HepG2 (cell line): Measurements from ENCODE around the gene MIDN. TPM values are rescaled to one million over a fixed set of nuclear protein-coding genes. Genes with fewer than 3 reads are reported as not detected.

Experiments used
- ATAC-seq: fragments of 200-7000 bp; cut with Tn5 transposase; 3 replicates; pipeline ENCODE4 v1.9.1; 2020; ENCODE audit warnings: mild to moderate bottlenecking, moderate library complexity
- BruUV-seq: library from RNA; stranded (reverse); fragments of 400-500 nt; replicated peaks from 2 replicates; lab custom pipeline; 2021; lab: Mats Ljungman, UMichigan
- CTCF ChIA-PET: fragments of 300-600 bp; formaldehyde crosslinking; extraction: SDS; loops from one replicate; lab custom pipeline; 2021; ENCODE audit warnings: low total read pairs, inconsistent platforms, low intra/inter-chr PET ratio; lab: Yijun Ruan, JAX
- POLR2A ChIA-PET: fragments of 350-600 bp; sonication (Branson Sonifier 250); formaldehyde crosslinking; loops from one replicate; lab custom pipeline; 2020; ENCODE audit warnings: antibody characterized with exemption, inconsistent platforms; lab: Yijun Ruan, JAX
- DNase-seq: peaks from one replicate; pipeline ENCODE4 v3.0.0-alpha.2; 2015; ENCODE audit warnings: low spot score
- FAIRE-seq: peaks from 3 replicates; lab custom pipeline; 2011; peaks lifted over from hg19 to GRCh38; lab: Jason Lieb, UNC
- H2AFZ ChIP-seq: one replicate; pipeline ENCODE4 v1.6.1; 2011; ENCODE audit warnings: low read length, inconsistent platforms
- H3K27ac ChIP-seq: fragments of 300-600 bp; 3 replicates; pipeline ENCODE4 v1.8.0; 2011; ENCODE audit warnings: mixed run types, mild to moderate bottlenecking, mixed read lengths, low read length, inconsistent platforms; ENCODE audit not compliant: insufficient read depth; ENCODE audit errors: extremely low read length
- H3K27me3 ChIP-seq, 2 experiments: fragments of 200-600 bp in 1 of 2; 2 replicates in 1 of 2; 3 replicates in 1 of 2; pipeline versions ENCODE4 v1.6.0 to v1.8.0; 2011; ENCODE audit warnings: low read length in 2 of 2, mild to moderate bottlenecking in 2 of 2, moderate library complexity in 2 of 2, inconsistent platforms in 1 of 2; ENCODE audit not compliant: insufficient read depth in 2 of 2, control insufficient read depth in 1 of 2
- H3K36me3 ChIP-seq, 2 experiments: fragments of 200-600 bp in 1 of 2; replicated peaks in 1 of 2; 2 replicates in 1 of 2; 3 replicates in 1 of 2; pipeline versions ENCODE4 v1.5.1 to v1.8.0; 2011; ENCODE audit warnings: low read length in 2 of 2, inconsistent platforms in 1 of 2; ENCODE audit not compliant: insufficient read depth in 2 of 2, control insufficient read depth in 1 of 2
- H3K4me1 ChIP-seq: 2 replicates; pipeline ENCODE4 v1.5.1; 2012; ENCODE audit warnings: low read length, inconsistent platforms; ENCODE audit not compliant: insufficient read depth
- H3K4me2 ChIP-seq: 2 replicates; pipeline ENCODE4 v1.6.0; 2011; ENCODE audit warnings: low read depth, low read length, inconsistent platforms
- H3K4me3 ChIP-seq, 3 experiments: fragments of 200-600 bp in 1 of 3; sonication (generic), shearing (Covaris generic) in 1 of 3; replicated peaks in 1 of 3; 2 replicates each; pipeline ENCODE4 v1.5.1; 2011 to 2016; ENCODE audit warnings: low read length in 3 of 3, inconsistent platforms in 2 of 3, low read depth in 2 of 3, mild to moderate bottlenecking in 2 of 3, control low read depth in 1 of 3, mixed read lengths in 1 of 3; ENCODE audit not compliant: insufficient read depth in 1 of 3
- H3K79me2 ChIP-seq: one replicate; pipeline ENCODE4 v1.6.1; 2011; ENCODE audit warnings: low read length, inconsistent platforms; ENCODE audit not compliant: insufficient read depth
- H3K9ac ChIP-seq: 2 replicates; pipeline ENCODE4 v1.6.0; 2011; ENCODE audit warnings: mild to moderate bottlenecking, low read depth, low read length, inconsistent platforms; ENCODE audit not compliant: insufficient read depth
- H3K9me3 ChIP-seq: 2 replicates; pipeline ENCODE4 v1.5.1; 2012; ENCODE audit warnings: mild to moderate bottlenecking, low read length
- H4K20me1 ChIP-seq: 2 replicates; pipeline ENCODE4 v1.6.0; 2011; ENCODE audit warnings: inconsistent platforms, mild to moderate bottlenecking, low read length, moderate library complexity; ENCODE audit not compliant: insufficient read depth
- CBFB ChIP-seq: sonication (generic); formaldehyde crosslinking; IDR thresholded peaks from 2 replicates; pipeline ENCODE4 v1.4.0; 2020; ENCODE audit warnings: missing genetic modification reagents
- HDAC2 ChIP-seq: sonication (generic); formaldehyde crosslinking; IDR thresholded peaks from 2 replicates; pipeline ENCODE4 v1.4.0; 2020; ENCODE audit warnings: missing genetic modification reagents
- HNF4A ChIP-seq: sonication (generic); formaldehyde crosslinking; IDR thresholded peaks from 2 replicates; pipeline ENCODE4 v1.4.0; 2020; ENCODE audit warnings: missing genetic modification reagents
- TAF15 ChIP-seq: fragments of 200-400 bp; formaldehyde crosslinking; IDR thresholded peaks from one replicate; pipeline ENCODE4 v1.6.1; 2018; ENCODE audit warnings: mild to moderate bottlenecking, low read depth, low read length; ENCODE audit not compliant: poor library complexity, severe bottlenecking
- ZEB1 ChIP-seq: IDR thresholded peaks from 2 replicates; pipeline ENCODE4 v1.6.1; 2012; ENCODE audit warnings: mild to moderate bottlenecking, low read depth, inconsistent platforms; ENCODE audit not compliant: insufficient replicate concordance
- WGBS: methylation state at CpG from one replicate; pipeline ENCODE4 v1.1.6; 2017; ENCODE audit warnings: low lambda C conversion rate; 5-methylcytosine and 5-hydroxymethylcytosine counted together
- in situ Hi-C: cut with HindIII; loops from 2 replicates; pipeline ENCODE4 v1.10.0; 2017; ENCODE audit warnings: low pct_unique_long_range_greater_than_20kb; ENCODE audit not compliant: extremely low pct_ligation_motif_present
- intact Hi-C: fragments of 100-400 bp; cut with micrococcal nuclease; formaldehyde crosslinking; loops from one replicate; pipeline ENCODE4 v1.10.0; 2022; ENCODE audit not compliant: unreplicated experiment
- polyA plus RNA-seq, 8 experiments: library from polyadenylated mRNA; depleted of rRNA in 3 of 8; stranded (reverse) in 7 of 8; unstranded in 1 of 8; fragments of >200 nt; fragmentation: Illumina TruSeq in 4 of 8; extraction: Trizol in 4 of 8; gene quantifications; 2 replicates each; pipeline versions ENCODE4 v1.2.1 to v1.2.3, GENCODE V29; 2011 to 2016; ENCODE audit warnings: low read depth in 4 of 8, missing spikeins in 1 of 8, mixed read lengths in 1 of 8; ENCODE audit not compliant: insufficient read depth in 1 of 8
- total RNA-seq, 5 experiments: library from RNA; depleted of rRNA; stranded (reverse); fragments of >200 nt; fragmentation: Illumina TruSeq; extraction: Trizol; gene quantifications; 2 replicates each; pipeline ENCODE4 v1.2.3, GENCODE V29; 2016; ENCODE audit warnings: low read depth in 1 of 5
- TF ChIP-seq, protein P1 (sequence below): sonication (generic); formaldehyde crosslinking; IDR thresholded peaks from 2 replicates; pipeline ENCODE4 v1.5.1; 2020; ENCODE audit warnings: mild to moderate bottlenecking, missing genetic modification reagents, borderline replicate concordance
- TF ChIP-seq, protein P2 (sequence below): sonication (generic); formaldehyde crosslinking; IDR thresholded peaks from 2 replicates; pipeline ENCODE4 v1.5.0; 2020; ENCODE audit warnings: missing genetic modification reagents
- TF ChIP-seq, protein P3 (sequence below), 2 experiments: sonication (generic) in 1 of 2; formaldehyde crosslinking in 1 of 2; IDR thresholded peaks; 2 replicates each; pipeline versions ENCODE4 v1.6.1 to v1.9.0; 2014 to 2022; ENCODE audit warnings: antibody characterized with exemption in 1 of 2, borderline replicate concordance in 1 of 2, inconsistent platforms in 1 of 2, low read depth in 1 of 2, missing genetic modification reagents in 1 of 2

The MIDN gene
- total and polyA plus RNA-seq, 2 of the 13 experiments (the other 11 are each of a cell fraction or from before 2014, with no cell fraction given): 8.4 to 18.0 TPM

GRCh38 chr19:1291761-1292418 is 43.5 kb downstream of the MIDN start:
- H3K27ac ChIP-seq: peak overlapping the region; percentile 91
- FAIRE-seq: peak; percentile 61
- TF ChIP-seq, protein P1, sequence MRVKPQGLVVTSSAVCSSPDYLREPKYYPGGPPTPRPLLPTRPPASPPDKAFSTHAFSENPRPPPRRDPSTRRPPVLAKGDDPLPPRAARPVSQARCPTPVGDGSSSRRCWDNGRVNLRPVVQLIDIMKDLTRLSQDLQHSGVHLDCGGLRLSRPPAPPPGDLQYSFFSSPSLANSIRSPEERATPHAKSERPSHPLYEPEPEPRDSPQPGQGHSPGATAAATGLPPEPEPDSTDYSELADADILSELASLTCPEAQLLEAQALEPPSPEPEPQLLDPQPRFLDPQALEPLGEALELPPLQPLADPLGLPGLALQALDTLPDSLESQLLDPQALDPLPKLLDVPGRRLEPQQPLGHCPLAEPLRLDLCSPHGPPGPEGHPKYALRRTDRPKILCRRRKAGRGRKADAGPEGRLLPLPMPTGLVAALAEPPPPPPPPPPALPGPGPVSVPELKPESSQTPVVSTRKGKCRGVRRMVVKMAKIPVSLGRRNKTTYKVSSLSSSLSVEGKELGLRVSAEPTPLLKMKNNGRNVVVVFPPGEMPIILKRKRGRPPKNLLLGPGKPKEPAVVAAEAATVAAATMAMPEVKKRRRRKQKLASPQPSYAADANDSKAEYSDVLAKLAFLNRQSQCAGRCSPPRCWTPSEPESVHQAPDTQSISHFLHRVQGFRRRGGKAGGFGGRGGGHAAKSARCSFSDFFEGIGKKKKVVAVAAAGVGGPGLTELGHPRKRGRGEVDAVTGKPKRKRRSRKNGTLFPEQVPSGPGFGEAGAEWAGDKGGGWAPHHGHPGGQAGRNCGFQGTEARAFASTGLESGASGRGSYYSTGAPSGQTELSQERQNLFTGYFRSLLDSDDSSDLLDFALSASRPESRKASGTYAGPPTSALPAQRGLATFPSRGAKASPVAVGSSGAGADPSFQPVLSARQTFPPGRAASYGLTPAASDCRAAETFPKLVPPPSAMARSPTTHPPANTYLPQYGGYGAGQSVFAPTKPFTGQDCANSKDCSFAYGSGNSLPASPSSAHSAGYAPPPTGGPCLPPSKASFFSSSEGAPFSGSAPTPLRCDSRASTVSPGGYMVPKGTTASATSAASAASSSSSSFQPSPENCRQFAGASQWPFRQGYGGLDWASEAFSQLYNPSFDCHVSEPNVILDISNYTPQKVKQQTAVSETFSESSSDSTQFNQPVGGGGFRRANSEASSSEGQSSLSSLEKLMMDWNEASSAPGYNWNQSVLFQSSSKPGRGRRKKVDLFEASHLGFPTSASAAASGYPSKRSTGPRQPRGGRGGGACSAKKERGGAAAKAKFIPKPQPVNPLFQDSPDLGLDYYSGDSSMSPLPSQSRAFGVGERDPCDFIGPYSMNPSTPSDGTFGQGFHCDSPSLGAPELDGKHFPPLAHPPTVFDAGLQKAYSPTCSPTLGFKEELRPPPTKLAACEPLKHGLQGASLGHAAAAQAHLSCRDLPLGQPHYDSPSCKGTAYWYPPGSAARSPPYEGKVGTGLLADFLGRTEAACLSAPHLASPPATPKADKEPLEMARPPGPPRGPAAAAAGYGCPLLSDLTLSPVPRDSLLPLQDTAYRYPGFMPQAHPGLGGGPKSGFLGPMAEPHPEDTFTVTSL (CRISPR knock-in tag): no peak
- TF ChIP-seq CBFB (CRISPR knock-in tag) (no peak), TAF15 (no peak), HDAC2 (CRISPR knock-in tag) (0 out of 2 replicates have a peak, but pooled peaks have one; percentile 16), ZEB1 (peak; percentile 35), HNF4A (CRISPR knock-in tag) (peak; percentile 73)
- TF ChIP-seq, protein P2, sequence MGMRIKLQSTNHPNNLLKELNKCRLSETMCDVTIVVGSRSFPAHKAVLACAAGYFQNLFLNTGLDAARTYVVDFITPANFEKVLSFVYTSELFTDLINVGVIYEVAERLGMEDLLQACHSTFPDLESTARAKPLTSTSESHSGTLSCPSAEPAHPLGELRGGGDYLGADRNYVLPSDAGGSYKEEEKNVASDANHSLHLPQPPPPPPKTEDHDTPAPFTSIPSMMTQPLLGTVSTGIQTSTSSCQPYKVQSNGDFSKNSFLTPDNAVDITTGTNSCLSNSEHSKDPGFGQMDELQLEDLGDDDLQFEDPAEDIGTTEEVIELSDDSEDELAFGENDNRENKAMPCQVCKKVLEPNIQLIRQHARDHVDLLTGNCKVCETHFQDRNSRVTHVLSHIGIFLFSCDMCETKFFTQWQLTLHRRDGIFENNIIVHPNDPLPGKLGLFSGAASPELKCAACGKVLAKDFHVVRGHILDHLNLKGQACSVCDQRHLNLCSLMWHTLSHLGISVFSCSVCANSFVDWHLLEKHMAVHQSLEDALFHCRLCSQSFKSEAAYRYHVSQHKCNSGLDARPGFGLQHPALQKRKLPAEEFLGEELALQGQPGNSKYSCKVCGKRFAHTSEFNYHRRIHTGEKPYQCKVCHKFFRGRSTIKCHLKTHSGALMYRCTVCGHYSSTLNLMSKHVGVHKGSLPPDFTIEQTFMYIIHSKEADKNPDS (CRISPR knock-in tag): no peak
- TF ChIP-seq, protein P3, sequence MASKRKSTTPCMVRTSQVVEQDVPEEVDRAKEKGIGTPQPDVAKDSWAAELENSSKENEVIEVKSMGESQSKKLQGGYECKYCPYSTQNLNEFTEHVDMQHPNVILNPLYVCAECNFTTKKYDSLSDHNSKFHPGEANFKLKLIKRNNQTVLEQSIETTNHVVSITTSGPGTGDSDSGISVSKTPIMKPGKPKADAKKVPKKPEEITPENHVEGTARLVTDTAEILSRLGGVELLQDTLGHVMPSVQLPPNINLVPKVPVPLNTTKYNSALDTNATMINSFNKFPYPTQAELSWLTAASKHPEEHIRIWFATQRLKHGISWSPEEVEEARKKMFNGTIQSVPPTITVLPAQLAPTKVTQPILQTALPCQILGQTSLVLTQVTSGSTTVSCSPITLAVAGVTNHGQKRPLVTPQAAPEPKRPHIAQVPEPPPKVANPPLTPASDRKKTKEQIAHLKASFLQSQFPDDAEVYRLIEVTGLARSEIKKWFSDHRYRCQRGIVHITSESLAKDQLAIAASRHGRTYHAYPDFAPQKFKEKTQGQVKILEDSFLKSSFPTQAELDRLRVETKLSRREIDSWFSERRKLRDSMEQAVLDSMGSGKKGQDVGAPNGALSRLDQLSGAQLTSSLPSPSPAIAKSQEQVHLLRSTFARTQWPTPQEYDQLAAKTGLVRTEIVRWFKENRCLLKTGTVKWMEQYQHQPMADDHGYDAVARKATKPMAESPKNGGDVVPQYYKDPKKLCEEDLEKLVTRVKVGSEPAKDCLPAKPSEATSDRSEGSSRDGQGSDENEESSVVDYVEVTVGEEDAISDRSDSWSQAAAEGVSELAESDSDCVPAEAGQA (IDR thresholded peaks at IDR 0.05; ENCODE audit: low read depth): no peak
- TF ChIP-seq, protein P3 (CRISPR knock-in tag; IDR thresholded peaks at IDR 0.05; ENCODE audit: borderline replicate concordance): no peak

More at GRCh38 chr19:1291761-1292418, 43.5 kb downstream of the MIDN start:
- H4K20me1 ChIP-seq: no peaks in the 10 kb centered on the region
- peak overlapping the region; percentile 89 for H3K4me2 ChIP-seq
- peak overlapping the region; percentile 76 for H3K9ac ChIP-seq
- intact Hi-C loops (no loop called here), in situ Hi-C loops (no loop called here)
- CTCF ChIA-PET: no interaction called here
- peaks cover 0 to 5% of the 10 kb centered on the region in 2 experiments; a peak in 3 of 5 replicates for H3K36me3 ChIP-seq
- DNase-seq (no peak), ATAC-seq (peak; percentile 53)
- H3K4me1 ChIP-seq: peaks cover 61% of the 10 kb centered on the region
- POLR2A ChIA-PET: interaction anchor here (0.6 to 1.8 kb wide), 13 partner anchors 8 to 199 kb away, joined by 3 to 15 read pairs (median 5); partner anchors contain the start of genes CIRBP, FAM174C and REEP6
- H2AFZ ChIP-seq: no peak overlapping the region
- H3K4me3 ChIP-seq: peak overlapping the region; percentile 25 to 75 (median 63); a peak in 3 of 6 replicates
- no TSS peak for BruUV-seq
- WGBS: 35% methylated on average over 18 of the region's 25 CpGs
- H3K9me3 ChIP-seq: no peaks in the 10 kb centered on the region
- peaks cover 45% of the 10 kb centered on the region for H3K79me2 ChIP-seq
- no peaks in the 10 kb centered on the region for H3K27me3 ChIP-seq
